Astrocyte (in vitro differentiated cells and primary cell): ENCODE data around the gene NPM3. TPM values are rescaled to one million over a fixed set of nuclear protein-coding genes. Genes with fewer than 3 reads are reported as not detected.

Experiments
- DNase-seq: peaks from one replicate; pipeline ENCODE4 v3.0.0-alpha.2; 2010; ENCODE audit warnings: low read depth
- FAIRE-seq: peaks from 2 replicates; lab custom pipeline; 2011; peaks lifted over from hg19 to GRCh38; lab: Jason Lieb, UNC
- H2AFZ ChIP-seq: 2 replicates; pipeline ENCODE4 v1.6.0; 2012; ENCODE audit warnings: low read depth, low read length, inconsistent platforms
- H3K27ac ChIP-seq: 2 replicates; pipeline ENCODE4 v1.5.1; 2011; ENCODE audit warnings: low read depth, low read length, inconsistent platforms
- H3K27me3 ChIP-seq: 2 replicates; pipeline ENCODE4 v1.6.0; 2011; ENCODE audit warnings: low read length, inconsistent platforms; ENCODE audit not compliant: insufficient read depth
- H3K36me3 ChIP-seq: 2 replicates; pipeline ENCODE4 v1.5.1; 2011; ENCODE audit warnings: low read length, inconsistent platforms; ENCODE audit not compliant: insufficient read depth
- H3K4me1 ChIP-seq: 2 replicates; pipeline ENCODE4 v1.5.1; 2011; ENCODE audit warnings: low read length, inconsistent platforms; ENCODE audit not compliant: insufficient read depth
- H3K4me2 ChIP-seq: 2 replicates; pipeline ENCODE4 v1.6.0; 2012; ENCODE audit warnings: low read length, inconsistent platforms
- H3K4me3 ChIP-seq: 2 replicates; pipeline ENCODE4 v1.5.1; 2011; ENCODE audit warnings: low read depth, mild to moderate bottlenecking, low read length, inconsistent platforms; ENCODE audit not compliant: insufficient read depth
- H3K79me2 ChIP-seq: 2 replicates; pipeline ENCODE4 v1.6.0; 2012; ENCODE audit warnings: mild to moderate bottlenecking, low read length, inconsistent platforms; ENCODE audit not compliant: insufficient read depth
- H3K9ac ChIP-seq: 2 replicates; pipeline ENCODE4 v1.6.0; 2012; ENCODE audit warnings: mild to moderate bottlenecking, low read length, inconsistent platforms
- H3K9me3 ChIP-seq: 2 replicates; pipeline ENCODE4 v1.5.1; 2012; ENCODE audit warnings: low read depth, mild to moderate bottlenecking, low read length, inconsistent platforms; ENCODE audit not compliant: insufficient read depth
- H4K20me1 ChIP-seq: 2 replicates; pipeline ENCODE4 v1.6.0; 2012; ENCODE audit warnings: low read length, inconsistent platforms; ENCODE audit not compliant: insufficient read depth
- H3K27ac Mint-ChIP-seq: one replicate; pipeline ENCODE4 v1.8.0; 2021; ENCODE audit warnings: mild to moderate bottlenecking, mixed read lengths; ENCODE audit not compliant: unreplicated experiment
- H3K27me3 Mint-ChIP-seq: one replicate; pipeline ENCODE4 v1.8.0; 2021; ENCODE audit warnings: low read depth, mixed read lengths; ENCODE audit not compliant: unreplicated experiment
- H3K36me3 Mint-ChIP-seq: one replicate; pipeline ENCODE4 v1.8.0; 2021; ENCODE audit warnings: low read depth, mixed read lengths; ENCODE audit not compliant: unreplicated experiment
- H3K4me1 Mint-ChIP-seq: one replicate; pipeline ENCODE4 v1.8.0; 2021; ENCODE audit warnings: low read depth, mixed read lengths; ENCODE audit not compliant: unreplicated experiment
- H3K4me3 Mint-ChIP-seq: one replicate; pipeline ENCODE4 v1.8.0; 2021; ENCODE audit warnings: mild to moderate bottlenecking, moderate library complexity, mixed read lengths; ENCODE audit not compliant: unreplicated experiment
- H3K9me3 Mint-ChIP-seq: one replicate; pipeline ENCODE4 v1.8.0; 2021; ENCODE audit warnings: mild to moderate bottlenecking, mixed read lengths; ENCODE audit not compliant: unreplicated experiment
- CTCF ChIP-seq: IDR thresholded peaks from 2 replicates; pipeline ENCODE4 v1.5.1; 2011; ENCODE audit warnings: low read depth, mild to moderate bottlenecking, inconsistent platforms, low read length, moderate library complexity; ENCODE audit not compliant: insufficient read depth
- EZH2 ChIP-seq: IDR thresholded peaks from 2 replicates; pipeline ENCODE4 v1.6.1; 2012; ENCODE audit warnings: mild to moderate bottlenecking, low read length, inconsistent platforms; ENCODE audit not compliant: insufficient read depth
- total RNA-seq: library from RNA; stranded (reverse); gene quantifications from 2 replicates; pipeline ENCODE4 v1.2.1, GENCODE V29; 2021

NPM3 gene
- total RNA-seq, 1 donor from 2014 or later, result 40.7 TPM

- H3K79me2 ChIP-seq, result peaks cover 85% of the 10 kb centered on the region
- H4K20me1 ChIP-seq, result peaks cover 90% of the 10 kb centered on the region
- Mint-ChIP-seq H3K4me3 (no peak overlapping the region), H3K4me1 (peaks cover 8% of the 10 kb centered on the region), H3K27me3 (no peaks in the 10 kb centered on the region), H3K36me3 (peaks cover 30% of the 10 kb centered on the region), H3K27ac (no peak overlapping the region), H3K9me3 (no peaks in the 10 kb centered on the region)
- H3K4me2 ChIP-seq, result no peak overlapping the region
- no peak overlapping the region for H3K9ac ChIP-seq
- H3K4me3 ChIP-seq, result no peak overlapping the region
- peaks cover 3% of the 10 kb centered on the region for H3K4me1 ChIP-seq
- FAIRE-seq (no peak), DNase-seq (no peak)
- H3K36me3 ChIP-seq, result peaks cover 54% of the 10 kb centered on the region
- H3K27ac ChIP-seq, result no peak overlapping the region
- no peaks in the 10 kb centered on the region for H3K9me3 ChIP-seq
- H3K27me3 ChIP-seq, result no peaks in the 10 kb centered on the region
- no peak overlapping the region for H2AFZ ChIP-seq
- TF ChIP-seq EZH2 (no peak), CTCF (no peak)
These were observed 20.3 kb upstream of the NPM3 start for GRCh38 chr10:101803511-101803910.

- FAIRE-seq (no peak), DNase-seq (no peak)
- no peaks in the 10 kb centered on the region for H3K27me3 ChIP-seq
- H3K9me3 ChIP-seq, result no peaks in the 10 kb centered on the region
- peaks cover 92% of the 10 kb centered on the region for H4K20me1 ChIP-seq
- H3K4me2 ChIP-seq, result no peak overlapping the region
- H3K79me2 ChIP-seq, result peaks cover 85% of the 10 kb centered on the region
- no peak overlapping the region for H3K27ac ChIP-seq
- H3K4me1 ChIP-seq, result no peaks in the 10 kb centered on the region
- Mint-ChIP-seq H3K27ac (no peak overlapping the region), H3K4me3 (no peak overlapping the region), H3K27me3 (no peaks in the 10 kb centered on the region), H3K4me1 (no peaks in the 10 kb centered on the region), H3K36me3 (peaks cover 40% of the 10 kb centered on the region), H3K9me3 (no peaks in the 10 kb centered on the region)
- H2AFZ ChIP-seq, result no peak overlapping the region
- no peak overlapping the region for H3K4me3 ChIP-seq
- H3K9ac ChIP-seq, result no peak overlapping the region
- TF ChIP-seq EZH2 (no peak), CTCF (no peak)
- peaks cover 67% of the 10 kb centered on the region for H3K36me3 ChIP-seq
These were observed 14.3 kb upstream of the NPM3 start for GRCh38 chr10:101797403-101798059.

- H3K4me3 Mint-ChIP-seq, result no peak overlapping the region
- H3K9ac ChIP-seq, result no peak overlapping the region
- no peaks in the 10 kb centered on the region for H3K9me3 Mint-ChIP-seq
- H3K27ac Mint-ChIP-seq, result no peak overlapping the region
- DNase-seq, result no peak
- H3K4me1 ChIP-seq, result no peaks in the 10 kb centered on the region
- TF ChIP-seq EZH2 (no peak), CTCF (no peak)
- H3K4me1 Mint-ChIP-seq, result no peaks in the 10 kb centered on the region
- H3K27ac ChIP-seq, result no peak overlapping the region
- no peaks in the 10 kb centered on the region for H3K27me3 ChIP-seq
- H3K79me2 ChIP-seq, result peaks cover 58% of the 10 kb centered on the region
- no peaks in the 10 kb centered on the region for H3K9me3 ChIP-seq
- no peak overlapping the region for H2AFZ ChIP-seq
- H3K4me2 ChIP-seq, result no peak overlapping the region
- H3K27me3 Mint-ChIP-seq, result no peaks in the 10 kb centered on the region
- H3K36me3 Mint-ChIP-seq, result peaks cover 22% of the 10 kb centered on the region
- H4K20me1 ChIP-seq, result peaks cover 72% of the 10 kb centered on the region
- H3K36me3 ChIP-seq, result peaks cover 83% of the 10 kb centered on the region
- H3K4me3 ChIP-seq, result no peak overlapping the region
- no peak for FAIRE-seq
These were observed 10.3 kb upstream of the NPM3 start for GRCh38 chr10:101793526-101793925.
